GM23248 (cell line): Measurements from ENCODE around the gene XKR7. TPM values are rescaled to one million over a fixed set of nuclear protein-coding genes. Genes with fewer than 3 reads are reported as not detected.

Experiments
- DNase-seq: peaks from one replicate; pipeline ENCODE4 v3.0.0-alpha.2; 2015
- H2AFZ ChIP-seq: fragments of 200-600 bp; sonication (generic); 2 replicates; pipeline ENCODE4 v1.6.1; 2016; ENCODE audit warnings: antibody characterized with exemption
- H3F3A ChIP-seq: fragments of 200-600 bp; sonication (generic); 2 replicates; pipeline ENCODE4 v1.6.1; 2016; ENCODE audit warnings: mild to moderate bottlenecking, antibody characterized with exemption, mixed run types; ENCODE audit not compliant: insufficient read depth
- H3K27ac ChIP-seq: fragments of 200-600 bp; sonication (generic); 2 replicates; pipeline ENCODE4 v1.5.1; 2016; ENCODE audit warnings: mild to moderate bottlenecking
- H3K27me3 ChIP-seq: fragments of 200-600 bp; sonication (generic); replicated peaks from 2 replicates; pipeline ENCODE4 v1.6.1; 2016; ENCODE audit warnings: mild to moderate bottlenecking; ENCODE audit not compliant: insufficient read depth
- H3K36me3 ChIP-seq: fragments of 200-600 bp; sonication (generic); 2 replicates; pipeline ENCODE4 v1.6.1; 2016; ENCODE audit warnings: low read depth, mild to moderate bottlenecking
- H3K4me1 ChIP-seq: fragments of 200-600 bp; sonication (generic); 2 replicates; pipeline ENCODE4 v1.6.1; 2016; ENCODE audit warnings: mild to moderate bottlenecking; ENCODE audit not compliant: insufficient read depth
- H3K4me2 ChIP-seq: fragments of 200-600 bp; sonication (generic); one replicate; pipeline ENCODE4 v1.6.1; 2016; ENCODE audit warnings: mild to moderate bottlenecking; ENCODE audit not compliant: unreplicated experiment
- H3K4me3 ChIP-seq: fragments of 200-600 bp; sonication (generic); 2 replicates; pipeline ENCODE4 v1.5.1; 2016; ENCODE audit warnings: mild to moderate bottlenecking
- H3K79me2 ChIP-seq: fragments of 200-600 bp; sonication (generic); 2 replicates; pipeline ENCODE4 v1.6.1; 2016; ENCODE audit warnings: mild to moderate bottlenecking; ENCODE audit not compliant: insufficient read depth
- H3K9ac ChIP-seq: fragments of 200-600 bp; sonication (generic); 2 replicates; pipeline ENCODE4 v1.6.1; 2016; ENCODE audit warnings: mild to moderate bottlenecking
- H3K9me2 ChIP-seq: fragments of 200-600 bp; sonication (generic); 2 replicates; pipeline ENCODE4 v1.6.1; 2016; ENCODE audit warnings: mixed run types, mild to moderate bottlenecking, moderate library complexity; ENCODE audit not compliant: insufficient read depth
- H3K9me3 ChIP-seq: fragments of 200-600 bp; sonication (generic); one replicate; pipeline ENCODE4 v1.6.1; 2017; ENCODE audit warnings: low read depth
- H4K20me1 ChIP-seq: fragments of 200-600 bp; sonication (generic); 2 replicates; pipeline ENCODE4 v1.6.0; 2016; ENCODE audit not compliant: insufficient read depth
- EZH2 ChIP-seq: fragments of 200-600 bp; sonication (generic); IDR thresholded peaks from 2 replicates; pipeline ENCODE4 v1.6.1; 2018; ENCODE audit warnings: antibody characterized with exemption, mild to moderate bottlenecking; ENCODE audit not compliant: insufficient read depth, poor library complexity, severe bottlenecking
- EZH2phosphoT487 ChIP-seq: fragments of 200-600 bp; sonication (generic); IDR thresholded peaks from 2 replicates; pipeline ENCODE4 v1.6.1; 2018; ENCODE audit warnings: antibody characterized with exemption, moderate library complexity, mild to moderate bottlenecking, low read depth; ENCODE audit not compliant: insufficient read depth
- WGBS, 2 experiments: methylation state at CpG; one replicate each; pipeline ENCODE4 v1.1.6; 2015 to 2017; ENCODE audit warnings: low lambda C conversion rate in 2 of 2, low coverage in 1 of 2; ENCODE audit errors: missing lambda C conversion rate in 2 of 2; 5-methylcytosine and 5-hydroxymethylcytosine counted together
- in situ Hi-C: fragments of 300-500 bp; cut with MboI; formaldehyde crosslinking; loops from 2 replicates; pipeline ENCODE4 v1.15.0; 2020
- polyA plus RNA-seq: library from polyadenylated mRNA; unstranded; fragments of >200 nt; fragmentation: Nextera tagmentation; extraction: Ambion mirVana; gene quantifications from 2 replicates; pipeline ENCODE4 v1.2.1, GENCODE V29; 2016
- total RNA-seq: library from RNA; depleted of rRNA; stranded (reverse); fragments of >200 nt; shearing (Covaris generic); gene quantifications from 2 replicates; pipeline ENCODE4 v1.2.3, GENCODE V29; 2014

Gene XKR7
- total and polyA plus RNA-seq, 2 experiments from 2014 or later, result not detected

- H3K4me2 ChIP-seq, result no peak overlapping the region
- H3K36me3 ChIP-seq, result no peaks in the 10 kb centered on the region
- H3F3A ChIP-seq, result no peaks in the 10 kb centered on the region
- no peak overlapping the region for H3K4me3 ChIP-seq
- H3K79me2 ChIP-seq, result no peaks in the 10 kb centered on the region
- WGBS, 2 experiments, result 40% methylated on average over 6 of the region's 6 CpGs
- no peak for DNase-seq
- H3K4me1 ChIP-seq, result no peaks in the 10 kb centered on the region
- peaks cover 48% of the 10 kb centered on the region for H3K27me3 ChIP-seq
- in situ Hi-C loops, result no loop called here
- no peak overlapping the region for H3K27ac ChIP-seq
- H3K9me2 ChIP-seq, result no peaks in the 10 kb centered on the region
- no peak for TF ChIP-seq EZH2
- no peak for TF ChIP-seq EZH2phosphoT487
- H4K20me1 ChIP-seq, result no peaks in the 10 kb centered on the region
- no peak overlapping the region for H3K9ac ChIP-seq
- no peak overlapping the region for H2AFZ ChIP-seq
- no peaks in the 10 kb centered on the region for H3K9me3 ChIP-seq
Measured at GRCh38 chr20:31979713-31980426, 11.9 kb downstream of the XKR7 start.

GRCh38 chr20:31981784-31982183 lies 13.8 kb downstream of the XKR7 start:
- Histone ChIP-seq H3K27me3 (peaks cover 49% of the 10 kb centered on the region), H3K4me2 (no peak overlapping the region), H3K9me3 (no peaks in the 10 kb centered on the region), H3K4me3 (no peak overlapping the region), H3K9ac (no peak overlapping the region), H3K4me1 (no peaks in the 10 kb centered on the region), H3F3A (no peaks in the 10 kb centered on the region), H2AFZ (no peak overlapping the region), H3K36me3 (no peaks in the 10 kb centered on the region), H3K9me2 (no peaks in the 10 kb centered on the region), H4K20me1 (no peaks in the 10 kb centered on the region), H3K27ac (no peak overlapping the region), H3K79me2 (no peaks in the 10 kb centered on the region)
- WGBS, 2 experiments, result 35 to 43% methylated on average over 2 of the region's 2 CpGs
- no peak for TF ChIP-seq EZH2phosphoT487
- TF ChIP-seq EZH2, result no peak
- in situ Hi-C loops, result no loop called here
- no peak for DNase-seq

GRCh38 chr20:31984981-31985471 lies 17.1 kb downstream of the XKR7 start:
- in situ Hi-C loops, result no loop called here
- H3K4me2 ChIP-seq, result no peak overlapping the region
- no peak overlapping the region for H3K27ac ChIP-seq
- no peaks in the 10 kb centered on the region for H3K79me2 ChIP-seq
- no peak overlapping the region for H3K4me3 ChIP-seq
- H3F3A ChIP-seq, result no peaks in the 10 kb centered on the region
- H3K36me3 ChIP-seq, result no peaks in the 10 kb centered on the region
- no peaks in the 10 kb centered on the region for H3K9me2 ChIP-seq
- no peak overlapping the region for H3K9ac ChIP-seq
- H3K27me3 ChIP-seq, result peaks cover 34% of the 10 kb centered on the region
- no peak for DNase-seq
- H3K9me3 ChIP-seq, result no peaks in the 10 kb centered on the region
- no peak overlapping the region for H2AFZ ChIP-seq
- H3K4me1 ChIP-seq, result no peaks in the 10 kb centered on the region
- no peaks in the 10 kb centered on the region for H4K20me1 ChIP-seq
- TF ChIP-seq EZH2phosphoT487, result no peak
- no peak for TF ChIP-seq EZH2
- WGBS, 2 experiments, result 9% methylated on average over 6 of the region's 6 CpGs

- H3K9me3 ChIP-seq, result no peaks in the 10 kb centered on the region
- H3K9me2 ChIP-seq, result no peaks in the 10 kb centered on the region
- TF ChIP-seq EZH2 (no peak), EZH2phosphoT487 (no peak)
- H3F3A ChIP-seq, result no peaks in the 10 kb centered on the region
- H3K79me2 ChIP-seq, result no peaks in the 10 kb centered on the region
- DNase-seq, result peak; percentile 32
- 13 to 14% methylated on average over 1 of the region's 1 CpG for WGBS, 2 experiments
- no peaks in the 10 kb centered on the region for H3K36me3 ChIP-seq
- no peak overlapping the region for H3K4me2 ChIP-seq
- no peaks in the 10 kb centered on the region for H4K20me1 ChIP-seq
- no peaks in the 10 kb centered on the region for H3K4me1 ChIP-seq
- H3K4me3 ChIP-seq, result no peak overlapping the region
- no peak overlapping the region for H3K27ac ChIP-seq
- in situ Hi-C loops, result no loop called here
- H3K27me3 ChIP-seq, result peaks cover 30% of the 10 kb centered on the region
- no peak overlapping the region for H3K9ac ChIP-seq
- no peak overlapping the region for H2AFZ ChIP-seq
Measured at GRCh38 chr20:31987744-31988143, 19.8 kb downstream of the XKR7 start.
